PC-9 (cell line): Measurements from ENCODE around the gene LAMB1.

Experiments
- CTCF ChIP-seq: fragments of 200-600 bp; sonication (generic); conservative IDR thresholded peaks from 2 replicates; pipeline ENCODE4 v1.6.1; 2017; ENCODE audit warnings: mixed run types, antibody characterized with exemption, mild to moderate bottlenecking, moderate library complexity
- EZH2 ChIP-seq: fragments of 200-600 bp; sonication (generic); IDR thresholded peaks from 2 replicates; pipeline ENCODE4 v1.8.0; 2017; ENCODE audit warnings: antibody characterized with exemption, low read depth

- TF ChIP-seq CTCF (no peak), EZH2 (no peak)
Measured at GRCh38 chr7:108000875-108001763, 1.8 kb downstream of the LAMB1 start.
